ENCODE measurements around the gene RNF128. TPM values are rescaled to one million over a fixed set of nuclear protein-coding genes. Genes with fewer than 3 reads are reported as not detected.
"Not testable (repeated sequence)": the region's sequence is repeated elsewhere in the genome, so short reads cannot be mapped to it uniquely, and the experiment has no call there.

RNF128 gene
- polyA plus RNA-seq, 4 donors = 38.2 to 138 (median 43.1) TPM

GRCh38 chrX:106811131-106811910, 84.8 kb downstream of the RNF128 start:
- Histone ChIP-seq H3K4me3 (ENCODE audit: low read depth in 1 of 3, low read length in 3 of 3) (no peak overlapping the region), H3K9me3 (ENCODE audit: control insufficient read depth in 2 of 2, insufficient read depth in 1 of 2, low read depth in 1 of 2, low read length in 1 of 2) (no peaks in the 10 kb centered on the region), H3K4me1 (ENCODE audit: control insufficient read depth in 3 of 3, insufficient read depth in 2 of 3, low read depth in 1 of 3, low read length in 2 of 3) (no peaks in the 10 kb centered on the region), H3K27me3 (ENCODE audit: control insufficient read depth in 3 of 3, insufficient read depth in 3 of 3, low read length in 3 of 3) (no peaks in the 10 kb centered on the region), H3K27ac (ENCODE audit: low read depth in 1 of 3, low read length in 2 of 3) (no peak overlapping the region), H3K36me3 (ENCODE audit: control insufficient read depth in 3 of 3, insufficient read depth in 2 of 3, low read depth in 1 of 3, low read length in 3 of 3) (no peaks in the 10 kb centered on the region)
- WGBS, 3 donors = 65 to 79% (median 69%) methylated on average over 7 of the region's 7 CpGs
- FAIRE-seq = no peak
- DNase-seq = no peak

GRCh38 chrX:106812930-106813329, 86.4 kb downstream of the RNF128 start:
- not testable (repeated sequence) for H3K9me3 ChIP-seq (ENCODE audit: control insufficient read depth in 2 of 2, insufficient read depth in 1 of 2, low read depth in 1 of 2, low read length in 1 of 2); H3K4me1 ChIP-seq (ENCODE audit: control insufficient read depth in 3 of 3, insufficient read depth in 2 of 3, low read depth in 1 of 3, low read length in 2 of 3); DNase-seq; H3K27me3 ChIP-seq (ENCODE audit: control insufficient read depth in 3 of 3, insufficient read depth in 3 of 3, low read length in 3 of 3); H3K27ac ChIP-seq (ENCODE audit: low read depth in 1 of 3, low read length in 2 of 3); H3K4me3 ChIP-seq (ENCODE audit: low read depth in 1 of 3, low read length in 3 of 3); FAIRE-seq; H3K36me3 ChIP-seq (ENCODE audit: control insufficient read depth in 3 of 3, insufficient read depth in 2 of 3, low read depth in 1 of 3, low read length in 3 of 3)
- 89 to 93% (median 92%) methylated on average over 5 of the region's 5 CpGs for WGBS, 3 donors

GRCh38 chrX:106814093-106814492, 87.6 kb downstream of the RNF128 start:
- WGBS, 3 donors = 92 to 96% (median 92%) methylated on average over 3 of the region's 3 CpGs
- not testable (repeated sequence) for H3K4me1 ChIP-seq (ENCODE audit: control insufficient read depth in 3 of 3, insufficient read depth in 2 of 3, low read depth in 1 of 3, low read length in 2 of 3); H3K9me3 ChIP-seq (ENCODE audit: control insufficient read depth in 2 of 2, insufficient read depth in 1 of 2, low read depth in 1 of 2, low read length in 1 of 2); H3K4me3 ChIP-seq (ENCODE audit: low read depth in 1 of 3, low read length in 3 of 3); H3K27me3 ChIP-seq (ENCODE audit: control insufficient read depth in 3 of 3, insufficient read depth in 3 of 3, low read length in 3 of 3); FAIRE-seq; DNase-seq; H3K36me3 ChIP-seq (ENCODE audit: control insufficient read depth in 3 of 3, insufficient read depth in 2 of 3, low read depth in 1 of 3, low read length in 3 of 3); H3K27ac ChIP-seq (ENCODE audit: low read depth in 1 of 3, low read length in 2 of 3)

Other genes starting within 250 kb of the RNF128 start
- gene RADX, start 114.7 kb upstream of the RNF128 start, polyA plus RNA-seq = 1 to 10 TPM; 1.2 to 8.8 (median 1.9) TPM
- 10 to 100 TPM in 1 of 4 donors, 1 to 10 TPM in 3; 3.2 to 17.1 (median 6.2) TPM for gene TBC1D8B, start 76.0 kb downstream of the RNF128 start, polyA plus RNA-seq
- under 1 TPM in 2 of 4 donors, not detected in 2; 0.07 to 0.40 TPM for gene RIPPLY1, start 176.6 kb downstream of the RNF128 start, polyA plus RNA-seq
- gene CLDN2, start 193.7 kb downstream of the RNF128 start, polyA plus RNA-seq = 100 to 1,000 TPM in 1 of 4 donors, 10 to 100 TPM in 1, 1 to 10 TPM in 2; 1.3 to 156 (median 22.0) TPM

Measured in small intestine (tissue), 7 donors.